ENCODE results near the gene KRI1. TPM values are rescaled to one million over a fixed set of nuclear protein-coding genes. Genes with fewer than 3 reads are reported as not detected.
A peak's percentile ranks its signal among the peaks of the same experiment; 100 is the strongest.

The KRI1 gene
- total and polyA plus RNA-seq, 2 of the 8 experiments (the other 6 are each of a cell fraction or from before 2014, with no cell fraction given) = 14.2 to 45.2 TPM

- H3K36me3 ChIP-seq (ENCODE audit: control insufficient read depth in 2 of 4, insufficient read depth in 4 of 4, low read length in 3 of 4) = no peaks in the 10 kb centered on the region
- H3K56ac ChIP-seq (replicated peaks; ENCODE audit: insufficient read length, low read depth, low read length) = no peak overlapping the region
- no peak overlapping the region for H3K4me3 ChIP-seq (ENCODE audit: extremely low read depth in 1 of 4, insufficient read depth in 2 of 4, low read depth in 3 of 4, low read length in 4 of 4)
- no peak overlapping the region for H2BK120ac ChIP-seq (replicated peaks; ENCODE audit: low read depth, low read length)
- no peak overlapping the region for H3K4me2 ChIP-seq (ENCODE audit: insufficient read depth in 1 of 2, low read depth in 2 of 2, low read length in 2 of 2)
- no peak overlapping the region for H3K23ac ChIP-seq (ENCODE audit: insufficient read length)
- no peaks in the 10 kb centered on the region for H3K79me2 ChIP-seq (ENCODE audit: control insufficient read depth in 1 of 2, insufficient read depth in 2 of 2, low read length in 2 of 2)
- H4K8ac ChIP-seq (ENCODE audit: extremely low read depth, insufficient read depth, low read length) = peak overlapping the region; percentile 35; the same call in 1 of the 2 replicates
- H3K4ac ChIP-seq (replicated peaks; ENCODE audit: insufficient read length, low read depth, low read length) = no peak overlapping the region
- DNase-seq (ENCODE audit: low read depth in 1 of 2, low spot score in 2 of 2) = no peak
- H2BK12ac ChIP-seq (ENCODE audit: low read depth, low read length) = no peak overlapping the region
- H3K9ac ChIP-seq (replicated peaks in 1 of 4; ENCODE audit: extremely low read depth in 1 of 4, low read depth in 3 of 4, low read length in 3 of 4) = no peak overlapping the region
- H3K23me2 ChIP-seq (ENCODE audit: low read depth, low read length) = no peaks in the 10 kb centered on the region
- POLR2A ChIA-PET (ENCODE audit: partially characterized antibody) = interaction anchor here (0.9 to 1.4 kb wide), 2 partner anchors 15 to 25 kb away, joined by 3 to 5 read pairs; no protein-coding TSS in a partner anchor
- H3K27me3 ChIP-seq (replicated peaks in 1 of 4; ENCODE audit: control insufficient read depth in 3 of 4, extremely low read depth in 1 of 4, insufficient read depth in 3 of 4, low read length in 3 of 4) = no peaks in the 10 kb centered on the region
- no peak overlapping the region for H3K14ac ChIP-seq (ENCODE audit: insufficient read length)
- no peaks in the 10 kb centered on the region for H3K79me1 ChIP-seq (ENCODE audit: low read depth, low read length)
- no peak overlapping the region for H2BK15ac ChIP-seq (ENCODE audit: low read length)
- no peak overlapping the region for H3K18ac ChIP-seq (ENCODE audit: extremely low read depth, low read length)
- no peak overlapping the region for H2AK5ac ChIP-seq (ENCODE audit: low read depth, low read length)
- CTCF ChIA-PET (ENCODE audit: partially characterized antibody) = interaction anchor here (0.7 to 1.5 kb wide), 6 partner anchors 13 to 32 kb away, joined by 3 to 11 read pairs (median 3); no protein-coding TSS in a partner anchor
- 86% methylated on average over 11 of the region's 11 CpGs; no CpG with 5 or more reads in 1 of the 2 experiments for whole genome bisulfite sequencing, 2 experiments (ENCODE audit: extremely low coverage in 1 of 2, insufficient coverage in 1 of 2, insufficient read length in 1 of 2, insufficient replicate concordance in 2 of 2, low coverage in 1 of 2, low lambda C conversion rate in 2 of 2, missing lambda C conversion rate in 1 of 2)
- FAIRE-seq = no peak
- no peaks in the 10 kb centered on the region for H3K9me3 ChIP-seq (ENCODE audit: insufficient read depth in 2 of 2, low read depth in 1 of 2, low read length in 1 of 2)
- H2AFZ ChIP-seq (ENCODE audit: low read length) = no peak overlapping the region
- H3K4me1 ChIP-seq (replicated peaks in 1 of 4; ENCODE audit: control insufficient read depth in 3 of 4, insufficient read depth in 4 of 4, low read length in 3 of 4) = no peaks in the 10 kb centered on the region
- no peak overlapping the region for H4K91ac ChIP-seq (replicated peaks; ENCODE audit: insufficient read length, low read length)
- H4K5ac ChIP-seq (ENCODE audit: insufficient read length, low read depth, low read length) = no peak overlapping the region
- H2BK20ac ChIP-seq (ENCODE audit: low read length) = no peak overlapping the region
- no peaks in the 10 kb centered on the region for H4K20me1 ChIP-seq (replicated peaks in 1 of 2; ENCODE audit: control insufficient read depth in 1 of 2, insufficient read depth in 2 of 2, low read length in 2 of 2)
- H2BK5ac ChIP-seq (ENCODE audit: low read depth, low read length) = no peak overlapping the region
- no peak overlapping the region for H3K27ac ChIP-seq (ENCODE audit: low read depth, low read length)
- no peak for TF ChIP-seq TAF1 (IDR thresholded peaks at IDR 0.05; ENCODE audit: low read depth, low read length)
- TF ChIP-seq ATF3 (IDR thresholded peaks at IDR 0.05; ENCODE audit: insufficient read depth, low read depth, low read length) = no peak
- TF ChIP-seq HDAC6 (IDR thresholded peaks at IDR 0.05; ENCODE audit: low read depth, low read length) = no peak
- TF ChIP-seq, protein P1, sequence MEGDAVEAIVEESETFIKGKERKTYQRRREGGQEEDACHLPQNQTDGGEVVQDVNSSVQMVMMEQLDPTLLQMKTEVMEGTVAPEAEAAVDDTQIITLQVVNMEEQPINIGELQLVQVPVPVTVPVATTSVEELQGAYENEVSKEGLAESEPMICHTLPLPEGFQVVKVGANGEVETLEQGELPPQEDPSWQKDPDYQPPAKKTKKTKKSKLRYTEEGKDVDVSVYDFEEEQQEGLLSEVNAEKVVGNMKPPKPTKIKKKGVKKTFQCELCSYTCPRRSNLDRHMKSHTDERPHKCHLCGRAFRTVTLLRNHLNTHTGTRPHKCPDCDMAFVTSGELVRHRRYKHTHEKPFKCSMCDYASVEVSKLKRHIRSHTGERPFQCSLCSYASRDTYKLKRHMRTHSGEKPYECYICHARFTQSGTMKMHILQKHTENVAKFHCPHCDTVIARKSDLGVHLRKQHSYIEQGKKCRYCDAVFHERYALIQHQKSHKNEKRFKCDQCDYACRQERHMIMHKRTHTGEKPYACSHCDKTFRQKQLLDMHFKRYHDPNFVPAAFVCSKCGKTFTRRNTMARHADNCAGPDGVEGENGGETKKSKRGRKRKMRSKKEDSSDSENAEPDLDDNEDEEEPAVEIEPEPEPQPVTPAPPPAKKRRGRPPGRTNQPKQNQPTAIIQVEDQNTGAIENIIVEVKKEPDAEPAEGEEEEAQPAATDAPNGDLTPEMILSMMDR (IDR thresholded peaks at IDR 0.05; ENCODE audit: control extremely low read depth in 1 of 3, insufficient read depth in 1 of 3, low read depth in 1 of 3, low read length in 3 of 3) = no peak
- no peak for TF ChIP-seq YY1 (IDR thresholded peaks at IDR 0.05; ENCODE audit: low read depth, low read length)
- no peak for TF ChIP-seq JUND (IDR thresholded peaks at IDR 0.05; ENCODE audit: low read length)
- no peak for TF ChIP-seq E2F6 (IDR thresholded peaks at IDR 0.05)
- TF ChIP-seq SP1 (IDR thresholded peaks at IDR 0.05; ENCODE audit: low read depth, low read length) = no peak
- no peak for TF ChIP-seq RFX5 (IDR thresholded peaks at IDR 0.05; ENCODE audit: borderline replicate concordance, low read depth, low read length)
- TF ChIP-seq EP300 (IDR thresholded peaks at IDR 0.05; ENCODE audit: borderline replicate concordance in 1 of 2, low read depth in 2 of 2, low read length in 2 of 2) = no peak
- TF ChIP-seq TBP (IDR thresholded peaks at IDR 0.05; ENCODE audit: low read depth, low read length) = no peak
Measured at GRCh38 chr19:10537668-10538067, 28.1 kb downstream of the KRI1 start.
